Liver (tissue), 3 donors: ENCODE measurements around the gene TCEANC.

ENCODE experiments used
- EGR1 ChIP-seq, 2 donors: IDR thresholded peaks; 2 replicates each; pipeline ENCODE4 v1.6.1; 2016 to 2018; ENCODE audit warnings: antibody characterized with exemption in 2 of 2, low read depth in 2 of 2
- GABPA ChIP-seq, 2 donors: IDR thresholded peaks in 1 of 2; conservative IDR thresholded peaks in 1 of 2; 2 replicates each; pipeline ENCODE4 v1.6.1; 2016; ENCODE audit warnings: antibody characterized with exemption in 2 of 2, mild to moderate bottlenecking in 1 of 2, moderate library complexity in 1 of 2
- JUND ChIP-seq, 2 donors: IDR thresholded peaks; 2 replicates each; pipeline ENCODE4 v1.6.1; 2016; ENCODE audit warnings: antibody characterized with exemption in 2 of 2
- TF ChIP-seq, protein P1 (sequence below): IDR thresholded peaks from 2 replicates; pipeline ENCODE4 v1.6.1; 2016; ENCODE audit warnings: antibody characterized with exemption
- TF ChIP-seq, protein P2 (sequence below): fragments of 150-350 bp; IDR thresholded peaks from 2 replicates; pipeline ENCODE4 v1.5.1; 2017; ENCODE audit warnings: improper control_type of control experiment, low read depth, low read length; ENCODE audit not compliant: missing input control
- TF ChIP-seq, protein P3 (sequence below): IDR thresholded peaks from 2 replicates; pipeline ENCODE4 v1.6.1; 2016; ENCODE audit warnings: antibody characterized with exemption, mild to moderate bottlenecking
- donor health status: healthy.
- donor health status: healthy.

DNA sequence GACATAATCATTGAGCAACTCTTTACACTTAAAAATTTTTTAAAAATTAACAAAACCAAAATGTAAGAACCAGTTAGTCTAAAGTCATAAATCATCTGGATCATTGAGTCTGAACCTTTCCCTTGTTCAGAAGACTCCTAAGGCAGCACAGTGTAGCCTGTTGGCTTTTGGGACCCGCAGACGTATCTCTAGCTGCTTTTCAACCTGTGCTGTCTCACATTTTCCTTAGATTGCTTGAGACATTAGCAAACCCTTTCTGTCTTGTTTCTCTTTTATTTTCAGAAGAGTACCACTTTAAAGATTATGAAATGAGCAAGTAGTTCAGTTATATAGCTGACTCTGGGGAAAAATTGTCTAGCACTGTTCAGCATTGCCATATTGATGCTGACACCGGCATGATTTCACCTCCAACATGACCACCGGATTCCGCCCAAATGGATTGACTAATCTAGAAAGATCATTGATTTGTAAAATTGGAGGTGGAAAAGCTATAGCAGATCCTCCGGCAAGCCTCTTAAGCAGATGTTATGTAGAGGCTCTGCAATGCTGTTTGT is 8.9 kb downstream of the TCEANC start:
- TF ChIP-seq, protein P1, sequence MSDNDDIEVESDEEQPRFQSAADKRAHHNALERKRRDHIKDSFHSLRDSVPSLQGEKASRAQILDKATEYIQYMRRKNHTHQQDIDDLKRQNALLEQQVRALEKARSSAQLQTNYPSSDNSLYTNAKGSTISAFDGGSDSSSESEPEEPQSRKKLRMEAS: no peak
- TF ChIP-seq JUND (IDR thresholded peaks at IDR 0.05) (no peak), GABPA (IDR thresholded peaks at IDR 0.05 in 1 of 2, conservative IDR thresholded peaks at IDR 0.05 in 1 of 2) (no peak), EGR1 (IDR thresholded peaks at IDR 0.05; ENCODE audit: low read depth in 2 of 2) (no peak)
- TF ChIP-seq, protein P2, sequence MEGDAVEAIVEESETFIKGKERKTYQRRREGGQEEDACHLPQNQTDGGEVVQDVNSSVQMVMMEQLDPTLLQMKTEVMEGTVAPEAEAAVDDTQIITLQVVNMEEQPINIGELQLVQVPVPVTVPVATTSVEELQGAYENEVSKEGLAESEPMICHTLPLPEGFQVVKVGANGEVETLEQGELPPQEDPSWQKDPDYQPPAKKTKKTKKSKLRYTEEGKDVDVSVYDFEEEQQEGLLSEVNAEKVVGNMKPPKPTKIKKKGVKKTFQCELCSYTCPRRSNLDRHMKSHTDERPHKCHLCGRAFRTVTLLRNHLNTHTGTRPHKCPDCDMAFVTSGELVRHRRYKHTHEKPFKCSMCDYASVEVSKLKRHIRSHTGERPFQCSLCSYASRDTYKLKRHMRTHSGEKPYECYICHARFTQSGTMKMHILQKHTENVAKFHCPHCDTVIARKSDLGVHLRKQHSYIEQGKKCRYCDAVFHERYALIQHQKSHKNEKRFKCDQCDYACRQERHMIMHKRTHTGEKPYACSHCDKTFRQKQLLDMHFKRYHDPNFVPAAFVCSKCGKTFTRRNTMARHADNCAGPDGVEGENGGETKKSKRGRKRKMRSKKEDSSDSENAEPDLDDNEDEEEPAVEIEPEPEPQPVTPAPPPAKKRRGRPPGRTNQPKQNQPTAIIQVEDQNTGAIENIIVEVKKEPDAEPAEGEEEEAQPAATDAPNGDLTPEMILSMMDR: no peak
- TF ChIP-seq, protein P3, sequence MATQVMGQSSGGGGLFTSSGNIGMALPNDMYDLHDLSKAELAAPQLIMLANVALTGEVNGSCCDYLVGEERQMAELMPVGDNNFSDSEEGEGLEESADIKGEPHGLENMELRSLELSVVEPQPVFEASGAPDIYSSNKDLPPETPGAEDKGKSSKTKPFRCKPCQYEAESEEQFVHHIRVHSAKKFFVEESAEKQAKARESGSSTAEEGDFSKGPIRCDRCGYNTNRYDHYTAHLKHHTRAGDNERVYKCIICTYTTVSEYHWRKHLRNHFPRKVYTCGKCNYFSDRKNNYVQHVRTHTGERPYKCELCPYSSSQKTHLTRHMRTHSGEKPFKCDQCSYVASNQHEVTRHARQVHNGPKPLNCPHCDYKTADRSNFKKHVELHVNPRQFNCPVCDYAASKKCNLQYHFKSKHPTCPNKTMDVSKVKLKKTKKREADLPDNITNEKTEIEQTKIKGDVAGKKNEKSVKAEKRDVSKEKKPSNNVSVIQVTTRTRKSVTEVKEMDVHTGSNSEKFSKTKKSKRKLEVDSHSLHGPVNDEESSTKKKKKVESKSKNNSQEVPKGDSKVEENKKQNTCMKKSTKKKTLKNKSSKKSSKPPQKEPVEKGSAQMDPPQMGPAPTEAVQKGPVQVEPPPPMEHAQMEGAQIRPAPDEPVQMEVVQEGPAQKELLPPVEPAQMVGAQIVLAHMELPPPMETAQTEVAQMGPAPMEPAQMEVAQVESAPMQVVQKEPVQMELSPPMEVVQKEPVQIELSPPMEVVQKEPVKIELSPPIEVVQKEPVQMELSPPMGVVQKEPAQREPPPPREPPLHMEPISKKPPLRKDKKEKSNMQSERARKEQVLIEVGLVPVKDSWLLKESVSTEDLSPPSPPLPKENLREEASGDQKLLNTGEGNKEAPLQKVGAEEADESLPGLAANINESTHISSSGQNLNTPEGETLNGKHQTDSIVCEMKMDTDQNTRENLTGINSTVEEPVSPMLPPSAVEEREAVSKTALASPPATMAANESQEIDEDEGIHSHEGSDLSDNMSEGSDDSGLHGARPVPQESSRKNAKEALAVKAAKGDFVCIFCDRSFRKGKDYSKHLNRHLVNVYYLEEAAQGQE: no peak
